AG09319 (cell line): ENCODE data around the gene PABPN1L.

Experiments used
- DNase-seq: peaks from one replicate; pipeline ENCODE4 v3.0.0-alpha.2; 2010; ENCODE audit warnings: low read depth; ENCODE audit errors: extremely low read depth
- CTCF ChIP-seq: IDR thresholded peaks from 2 replicates; pipeline ENCODE4 v1.5.1; 2011; ENCODE audit warnings: low read depth, mild to moderate bottlenecking, inconsistent platforms, low read length, moderate library complexity

Gene PABPN1L

GRCh38 chr16:88881675-88882357 is 15.4 kb upstream of the PABPN1L start:
- no peak for DNase-seq
- TF ChIP-seq CTCF: no peak

GRCh38 chr16:88881007-88881615 is 14.7 kb upstream of the PABPN1L start:
- no peak for TF ChIP-seq CTCF
- no peak for DNase-seq

GRCh38 chr16:88880226-88881006 is 14.0 kb upstream of the PABPN1L start:
- TF ChIP-seq CTCF: no peak

GRCh38 chr16:88879788-88880055 is 13.3 kb upstream of the PABPN1L start:
- no peak for TF ChIP-seq CTCF

More at GRCh38 chr16:88880226-88881006, 14.0 kb upstream of the PABPN1L start:
- DNase-seq: no peak

GRCh38 chr16:88878967-88879787 is 12.7 kb upstream of the PABPN1L start:
- no peak for TF ChIP-seq CTCF
- no peak for DNase-seq

More at GRCh38 chr16:88879788-88880055, 13.3 kb upstream of the PABPN1L start:
- DNase-seq: no peak

GRCh38 chr16:88878356-88878755 is 11.9 kb upstream of the PABPN1L start:
- no peak for TF ChIP-seq CTCF
- DNase-seq: no peak
